Measurements from ENCODE around the gene KIR2DL1.
"Not testable (repeated sequence)": the region's sequence is repeated elsewhere in the genome, so short reads cannot be mapped to it uniquely, and the experiment has no call there.

DNA sequence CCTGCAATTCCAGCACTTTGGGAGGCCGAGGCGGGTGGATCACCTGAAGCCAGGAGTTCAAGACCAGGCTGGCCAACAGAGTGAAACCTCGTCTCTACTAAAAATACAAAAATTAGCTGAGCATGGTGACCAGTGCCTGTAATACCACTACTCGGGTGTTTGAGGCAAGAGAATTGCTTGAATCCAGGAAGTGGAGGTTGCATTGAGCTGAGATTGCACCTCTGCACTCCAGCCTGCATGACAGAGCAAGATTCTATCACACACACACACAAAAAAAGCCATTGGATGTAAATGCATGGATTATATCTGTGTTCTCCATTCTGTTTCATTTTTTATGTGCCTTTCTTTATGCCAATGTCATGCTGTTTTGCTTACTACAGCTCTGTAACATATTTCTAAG is 54.8 kb downstream of the KIR2DL1 start:
- TF ChIP-seq, protein P1, sequence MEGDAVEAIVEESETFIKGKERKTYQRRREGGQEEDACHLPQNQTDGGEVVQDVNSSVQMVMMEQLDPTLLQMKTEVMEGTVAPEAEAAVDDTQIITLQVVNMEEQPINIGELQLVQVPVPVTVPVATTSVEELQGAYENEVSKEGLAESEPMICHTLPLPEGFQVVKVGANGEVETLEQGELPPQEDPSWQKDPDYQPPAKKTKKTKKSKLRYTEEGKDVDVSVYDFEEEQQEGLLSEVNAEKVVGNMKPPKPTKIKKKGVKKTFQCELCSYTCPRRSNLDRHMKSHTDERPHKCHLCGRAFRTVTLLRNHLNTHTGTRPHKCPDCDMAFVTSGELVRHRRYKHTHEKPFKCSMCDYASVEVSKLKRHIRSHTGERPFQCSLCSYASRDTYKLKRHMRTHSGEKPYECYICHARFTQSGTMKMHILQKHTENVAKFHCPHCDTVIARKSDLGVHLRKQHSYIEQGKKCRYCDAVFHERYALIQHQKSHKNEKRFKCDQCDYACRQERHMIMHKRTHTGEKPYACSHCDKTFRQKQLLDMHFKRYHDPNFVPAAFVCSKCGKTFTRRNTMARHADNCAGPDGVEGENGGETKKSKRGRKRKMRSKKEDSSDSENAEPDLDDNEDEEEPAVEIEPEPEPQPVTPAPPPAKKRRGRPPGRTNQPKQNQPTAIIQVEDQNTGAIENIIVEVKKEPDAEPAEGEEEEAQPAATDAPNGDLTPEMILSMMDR (IDR thresholded peaks at IDR 0.05; ENCODE audit: insufficient read depth, low read depth, low read length) = not testable (repeated sequence)
- TF ChIP-seq EZH2 (IDR thresholded peaks at IDR 0.05; ENCODE audit: insufficient read depth, low read length) = not testable (repeated sequence)

Measured in astrocyte (in vitro differentiated cells and primary cell).